ENCODE data around the gene AK2.
"Not testable (repeated sequence)": the region's sequence is repeated elsewhere in the genome, so short reads cannot be mapped to it uniquely, and the experiment has no call there.

AK2 gene

DNA sequence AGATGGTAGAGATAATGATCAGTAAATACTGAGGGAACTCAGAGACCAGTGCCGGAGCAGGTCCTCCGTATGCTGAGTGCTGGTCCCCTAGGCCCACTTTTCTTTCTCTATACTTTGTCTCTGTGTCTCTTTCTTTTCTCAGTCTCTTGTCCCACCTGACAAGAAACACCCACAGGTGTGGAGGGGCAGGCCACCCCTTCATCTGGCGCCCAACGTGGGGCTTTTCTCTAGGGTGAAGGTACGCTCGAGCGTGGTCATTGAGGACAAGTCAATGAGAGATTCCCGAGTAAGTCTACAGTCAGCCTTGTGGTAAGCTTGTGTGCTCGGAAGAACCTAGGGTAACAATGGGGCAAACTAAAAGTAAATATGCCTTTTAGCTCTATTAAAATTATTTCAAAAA lies 27.6 kb upstream of the AK2 start:
- Mint-ChIP-seq H3K36me3 (peaks cover 34% of the 10 kb centered on the region), H3K9me3 (ENCODE audit: low read depth) (peaks cover 30% of the 10 kb centered on the region)

DNA sequence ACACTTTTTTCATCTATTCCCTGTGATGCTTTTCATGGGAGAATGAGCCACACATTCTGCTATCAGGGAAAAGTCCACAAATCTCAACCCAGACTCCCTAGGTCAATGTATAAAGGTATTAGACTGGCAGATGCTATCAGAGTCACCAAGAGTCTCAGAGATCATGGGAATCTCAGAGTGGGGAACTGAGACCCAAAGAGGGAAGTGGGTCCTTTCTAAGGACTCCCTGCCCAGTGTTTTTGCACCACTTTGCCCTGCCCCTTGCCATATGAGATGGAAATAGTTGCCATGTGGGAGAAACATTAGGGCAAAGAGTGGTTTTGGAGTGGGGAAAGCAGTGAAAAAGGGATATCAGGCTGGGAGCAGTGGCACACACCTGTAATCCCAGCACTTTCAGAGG lies 25.2 kb upstream of the AK2 start:
- Mint-ChIP-seq H3K27me3 (no peaks in the 10 kb centered on the region), H3K4me1 (ENCODE audit: low read depth) (no peaks in the 10 kb centered on the region), H3K4me3 (no peak overlapping the region), H3K27ac (no peak overlapping the region), H3K36me3 (peaks cover 26% of the 10 kb centered on the region), H3K9me3 (ENCODE audit: low read depth) (peaks cover 22% of the 10 kb centered on the region)

More for the DNA sequence above, 27.6 kb upstream of the AK2 start:
- not testable (repeated sequence) for H3K4me3 Mint-ChIP-seq; H3K4me1 Mint-ChIP-seq (ENCODE audit: low read depth); H3K27me3 Mint-ChIP-seq; H3K27ac Mint-ChIP-seq

DNA sequence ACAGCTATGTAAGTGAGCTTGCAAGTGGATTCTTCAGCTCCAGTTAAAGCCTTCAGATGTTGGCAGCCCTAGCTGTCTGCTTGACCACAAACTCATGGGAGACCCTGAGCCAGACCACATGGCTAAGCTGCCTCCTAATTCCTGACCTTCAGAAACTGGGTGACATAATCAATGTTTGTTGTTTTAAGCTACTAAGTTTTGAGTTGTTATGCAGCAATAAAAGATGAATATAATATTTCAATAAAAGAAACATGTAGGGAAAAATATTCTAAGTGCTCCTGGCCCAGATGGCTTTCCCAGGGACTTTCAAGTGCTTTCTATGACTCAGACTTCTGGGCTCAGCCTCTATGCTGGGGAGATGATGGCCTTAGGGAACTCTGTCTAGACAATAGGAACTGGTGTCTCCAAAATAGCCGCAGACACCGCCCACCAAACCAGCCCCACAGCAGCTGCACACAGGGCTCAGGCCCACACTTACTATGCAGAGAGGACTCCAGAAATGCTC lies 23.9 kb upstream of the AK2 start:
- Mint-ChIP-seq H3K27me3 (no peaks in the 10 kb centered on the region), H3K4me3 (no peak overlapping the region), H3K9me3 (ENCODE audit: low read depth) (peaks cover 22% of the 10 kb centered on the region), H3K27ac (no peak overlapping the region), H3K4me1 (ENCODE audit: low read depth) (no peaks in the 10 kb centered on the region), H3K36me3 (peaks cover 20% of the 10 kb centered on the region)

DNA sequence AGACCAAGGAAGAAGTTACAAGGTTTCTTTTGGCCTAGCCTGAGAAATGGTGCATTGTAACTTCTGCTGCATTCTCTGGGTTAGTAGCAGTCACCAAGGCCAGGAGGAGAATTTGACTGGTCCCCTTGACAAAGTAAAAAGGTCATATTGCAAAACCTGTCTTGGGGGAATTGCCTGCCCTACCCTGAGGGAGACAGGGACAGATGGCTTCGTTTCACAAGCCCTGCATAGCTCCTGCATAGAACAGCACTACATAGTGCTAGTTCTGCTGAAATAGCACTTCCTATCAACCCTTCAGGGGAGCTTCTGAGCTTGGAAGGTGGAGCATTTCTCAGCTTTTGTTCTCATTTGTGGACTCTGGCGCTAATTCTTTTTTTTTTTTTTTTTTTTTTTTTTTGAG lies 20.4 kb upstream of the AK2 start:
- Mint-ChIP-seq H3K27me3 (no peaks in the 10 kb centered on the region), H3K9me3 (ENCODE audit: low read depth) (peaks cover 6% of the 10 kb centered on the region), H3K4me1 (ENCODE audit: low read depth) (no peaks in the 10 kb centered on the region), H3K4me3 (no peak overlapping the region), H3K36me3 (peaks cover 5% of the 10 kb centered on the region), H3K27ac (no peak overlapping the region)

DNA sequence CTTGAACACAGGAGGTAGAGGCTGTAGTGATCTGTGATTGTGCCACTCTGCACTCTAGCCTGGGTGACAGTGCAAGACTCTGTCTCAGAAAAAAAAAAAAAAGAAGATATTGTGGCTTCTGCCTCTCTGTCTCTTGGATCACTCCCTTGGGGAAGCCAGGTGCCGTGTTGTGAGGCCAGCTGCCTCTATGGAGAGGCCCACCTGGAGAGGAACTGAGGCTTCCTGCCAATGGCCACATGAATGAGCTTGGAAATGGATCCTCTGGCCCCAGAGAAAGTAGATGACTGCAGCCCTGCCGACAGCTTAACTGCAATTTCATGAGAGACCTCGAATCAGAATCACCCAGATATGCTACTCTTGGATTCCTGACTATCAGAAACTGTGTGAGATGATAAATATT lies 19.7 kb upstream of the AK2 start:
- H3K4me1 Mint-ChIP-seq (ENCODE audit: low read depth), result no peaks in the 10 kb centered on the region
- no peaks in the 10 kb centered on the region for H3K27me3 Mint-ChIP-seq
- no peak overlapping the region for H3K27ac Mint-ChIP-seq
- peaks cover under 1% of the 10 kb centered on the region for H3K9me3 Mint-ChIP-seq (ENCODE audit: low read depth)
- no peaks in the 10 kb centered on the region for H3K36me3 Mint-ChIP-seq
- H3K4me3 Mint-ChIP-seq, result no peak overlapping the region

DNA sequence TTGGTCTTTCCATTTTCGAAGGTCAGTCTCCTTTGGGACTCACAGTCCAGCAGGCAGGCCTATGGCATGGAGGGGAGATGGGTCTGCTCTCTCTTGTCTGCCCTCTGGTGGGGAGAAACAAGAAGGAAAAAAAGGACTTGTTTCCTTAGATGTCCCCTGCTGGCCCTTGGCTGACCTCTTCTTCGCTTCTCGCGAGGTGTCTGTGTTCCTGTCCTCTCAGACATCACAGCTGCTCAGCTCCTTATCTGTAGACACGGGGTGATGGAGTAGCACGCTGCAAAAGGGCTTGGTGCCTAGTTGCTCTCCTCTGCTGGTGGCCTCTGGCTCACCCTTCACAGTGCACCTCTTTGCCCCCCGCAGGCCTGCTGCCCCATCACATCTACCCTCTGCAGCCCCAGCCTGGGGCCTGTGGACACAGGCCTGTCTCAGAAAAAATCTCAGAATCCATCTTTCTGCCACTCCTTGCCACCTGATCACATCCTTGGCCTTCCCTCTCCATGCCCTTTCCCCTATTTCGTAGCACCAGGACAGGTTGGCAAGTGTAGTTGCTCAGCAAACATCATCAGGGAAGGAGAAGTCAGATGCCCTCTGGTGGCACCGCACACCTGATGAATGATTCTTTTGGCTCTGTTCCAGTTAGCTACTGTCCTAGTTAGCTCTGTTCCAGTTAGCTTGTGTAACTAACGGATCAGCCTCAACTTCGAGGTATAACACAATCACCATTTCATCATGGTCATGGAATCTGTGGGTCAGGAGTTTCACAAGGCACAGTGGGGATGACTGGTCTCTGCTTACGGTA lies 18.7 kb upstream of the AK2 start:
- Mint-ChIP-seq H3K4me1 (ENCODE audit: low read depth) (no peaks in the 10 kb centered on the region), H3K27me3 (no peaks in the 10 kb centered on the region), H3K9me3 (ENCODE audit: low read depth) (no peaks in the 10 kb centered on the region), H3K36me3 (no peaks in the 10 kb centered on the region), H3K4me3 (no peak overlapping the region), H3K27ac (no peak overlapping the region)

DNA sequence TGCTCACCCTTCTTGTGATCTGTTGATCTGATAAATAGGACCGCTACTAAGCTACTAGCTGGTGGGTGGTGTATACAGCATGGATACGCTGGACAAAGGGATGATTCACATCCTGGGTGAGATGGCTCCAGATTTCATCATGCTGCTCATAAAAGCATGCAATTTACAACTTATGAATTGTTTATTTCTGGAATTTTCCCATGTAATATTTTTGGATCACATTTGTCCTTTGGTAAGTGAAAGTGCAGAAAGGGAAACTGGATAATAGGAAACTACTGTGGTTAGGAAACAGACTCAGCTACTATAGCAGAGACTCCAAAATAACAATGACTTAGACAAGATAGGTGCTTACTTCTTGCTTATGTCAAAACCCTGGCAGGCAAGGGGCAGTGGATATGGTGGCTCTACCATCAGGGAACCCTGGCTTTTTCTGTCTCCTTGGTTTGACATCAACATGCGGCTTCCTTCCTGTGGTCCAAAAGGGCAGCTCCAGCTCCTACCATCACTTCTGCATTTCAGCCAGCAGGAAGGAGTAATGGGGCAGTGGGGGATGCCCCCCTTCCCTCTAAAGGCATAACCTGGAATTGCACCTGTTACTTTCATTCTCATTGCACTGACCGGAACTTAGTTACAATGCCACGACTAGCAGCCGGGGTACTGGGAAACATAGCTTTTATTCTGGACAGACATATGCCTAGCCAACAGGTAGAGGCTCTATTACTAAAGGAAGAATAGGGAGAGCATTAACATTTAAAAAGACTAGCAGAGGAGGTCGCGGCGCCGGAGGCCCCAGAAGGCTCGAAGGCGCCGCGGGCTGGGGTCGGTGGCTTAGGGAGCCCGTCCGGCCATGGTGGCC lies 13.8 kb upstream of the AK2 start:
- Mint-ChIP-seq H3K36me3 (peaks cover 2% of the 10 kb centered on the region), H3K27ac (no peak overlapping the region), H3K4me1 (ENCODE audit: low read depth) (no peaks in the 10 kb centered on the region), H3K9me3 (ENCODE audit: low read depth) (no peaks in the 10 kb centered on the region), H3K4me3 (no peak overlapping the region), H3K27me3 (no peaks in the 10 kb centered on the region)

DNA sequence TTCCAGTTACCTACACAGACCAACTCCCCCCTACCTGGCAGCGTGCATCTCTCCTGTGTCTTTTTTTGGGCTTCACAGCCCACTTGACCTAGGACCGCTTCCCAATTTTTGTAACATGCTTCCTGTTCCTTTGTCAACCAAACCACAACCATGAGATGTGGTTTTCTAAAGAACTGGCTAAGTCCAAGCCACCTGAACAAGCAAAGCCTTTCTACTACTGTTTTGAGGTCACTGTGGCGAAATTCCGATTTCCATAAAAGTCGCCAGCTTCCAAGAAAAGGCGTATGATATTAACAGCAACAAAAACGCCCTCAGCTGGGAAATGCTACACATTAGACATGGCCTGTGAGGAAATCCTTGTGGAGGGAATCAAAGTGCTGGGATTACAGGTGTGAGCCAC lies 12.7 kb upstream of the AK2 start:
- H3K27me3 Mint-ChIP-seq, result no peaks in the 10 kb centered on the region
- H3K9me3 Mint-ChIP-seq (ENCODE audit: low read depth), result no peaks in the 10 kb centered on the region
- no peaks in the 10 kb centered on the region for H3K4me1 Mint-ChIP-seq (ENCODE audit: low read depth)
- H3K27ac Mint-ChIP-seq, result no peak overlapping the region
- H3K36me3 Mint-ChIP-seq, result peaks cover 2% of the 10 kb centered on the region
- no peak overlapping the region for H3K4me3 Mint-ChIP-seq

DNA sequence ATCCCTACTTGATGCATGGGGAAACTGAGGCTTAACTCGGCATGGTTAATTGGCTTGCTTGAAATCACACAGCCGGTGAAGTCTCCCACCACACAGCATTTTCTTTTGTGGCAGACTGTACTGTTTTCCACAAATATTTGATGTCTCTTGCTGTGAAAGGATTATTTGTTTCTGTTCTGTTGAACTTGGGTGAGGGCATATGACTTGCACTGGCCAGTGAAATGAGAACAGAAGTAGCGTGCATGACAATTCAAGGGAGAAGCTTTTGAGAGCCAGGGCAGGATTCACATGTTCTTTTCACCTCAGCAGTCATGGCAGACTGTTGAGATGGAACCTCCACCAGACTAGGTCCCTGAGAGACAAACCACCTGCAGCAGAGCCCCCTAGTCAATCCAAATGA lies 11.7 kb upstream of the AK2 start:
- Mint-ChIP-seq H3K27me3 (no peaks in the 10 kb centered on the region), H3K27ac (no peak overlapping the region), H3K4me1 (ENCODE audit: low read depth) (no peaks in the 10 kb centered on the region), H3K36me3 (peaks cover 2% of the 10 kb centered on the region), H3K4me3 (no peak overlapping the region), H3K9me3 (ENCODE audit: low read depth) (no peaks in the 10 kb centered on the region)

DNA sequence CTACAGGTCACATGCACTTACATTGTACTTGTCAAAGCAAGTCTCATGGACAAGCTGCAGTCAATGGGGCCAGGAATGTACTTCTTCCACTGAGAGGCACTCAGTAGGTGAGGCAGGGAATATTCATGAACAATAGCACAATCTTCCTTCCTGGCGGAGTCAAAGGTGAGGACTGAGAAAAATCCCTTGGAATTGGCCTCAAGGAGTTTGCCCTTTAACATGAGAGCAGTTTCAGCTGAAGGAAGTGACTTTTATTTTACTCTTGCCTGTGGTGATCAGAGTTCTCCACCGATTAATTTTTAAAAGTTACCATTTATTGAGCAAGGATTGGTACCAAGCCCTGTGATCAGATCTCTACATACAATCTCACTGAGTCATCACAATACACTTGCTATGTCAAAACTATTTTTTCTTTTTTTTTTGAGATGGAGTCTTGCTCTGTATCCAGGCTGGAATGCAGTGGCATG lies 11.2 kb upstream of the AK2 start:
- peaks cover 2% of the 10 kb centered on the region for H3K36me3 Mint-ChIP-seq
- no peaks in the 10 kb centered on the region for H3K4me1 Mint-ChIP-seq (ENCODE audit: low read depth)
- no peaks in the 10 kb centered on the region for H3K27me3 Mint-ChIP-seq
- no peaks in the 10 kb centered on the region for H3K9me3 Mint-ChIP-seq (ENCODE audit: low read depth)
- H3K4me3 Mint-ChIP-seq, result no peak overlapping the region
- no peak overlapping the region for H3K27ac Mint-ChIP-seq

DNA sequence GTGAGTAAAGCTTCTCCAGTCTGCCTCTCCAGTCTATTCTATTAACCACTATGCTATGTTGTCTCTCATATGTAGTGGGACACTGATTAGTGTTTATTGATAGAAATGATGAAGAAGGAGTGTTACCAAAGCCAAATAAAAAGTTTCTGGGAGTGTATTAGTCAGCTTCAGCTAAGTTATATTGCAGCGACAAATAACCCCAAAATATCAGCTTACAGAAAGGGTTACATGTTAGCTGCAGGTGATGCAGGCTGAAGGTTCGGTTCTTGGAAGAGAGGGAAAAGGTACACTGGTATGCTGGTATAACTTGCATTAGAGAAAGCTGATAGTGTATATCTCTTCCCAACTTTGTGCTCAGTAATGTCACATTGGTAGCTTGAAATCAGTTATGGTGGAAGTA lies 10.6 kb upstream of the AK2 start:
- no peaks in the 10 kb centered on the region for H3K27me3 Mint-ChIP-seq
- no peak overlapping the region for H3K27ac Mint-ChIP-seq
- H3K4me1 Mint-ChIP-seq (ENCODE audit: low read depth), result no peaks in the 10 kb centered on the region
- H3K36me3 Mint-ChIP-seq, result peaks cover 2% of the 10 kb centered on the region
- H3K4me3 Mint-ChIP-seq, result no peak overlapping the region
- H3K9me3 Mint-ChIP-seq (ENCODE audit: low read depth), result no peaks in the 10 kb centered on the region

DNA sequence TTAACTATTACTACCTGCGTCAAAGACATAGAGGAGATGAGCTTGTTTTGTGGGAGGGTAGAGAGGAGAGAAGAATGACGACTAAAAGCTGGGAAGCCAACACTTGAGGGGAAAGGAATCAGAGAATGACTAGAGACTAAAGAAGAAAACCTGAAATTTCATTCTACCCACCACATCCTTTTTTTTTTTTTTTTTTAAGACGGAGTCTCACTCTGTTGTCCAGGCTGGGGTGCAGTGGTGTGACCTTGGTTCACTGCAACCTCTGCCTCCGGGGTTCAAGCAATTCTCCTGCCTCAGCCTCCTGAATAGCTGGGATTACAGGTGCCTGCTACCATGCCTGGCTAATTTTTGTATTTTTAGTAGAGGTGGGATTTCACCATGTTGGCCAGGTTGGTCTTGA lies 9.6 kb upstream of the AK2 start:
- not testable (repeated sequence) for H3K36me3 Mint-ChIP-seq; H3K27ac Mint-ChIP-seq; H3K9me3 Mint-ChIP-seq (ENCODE audit: low read depth); H3K4me3 Mint-ChIP-seq; H3K4me1 Mint-ChIP-seq (ENCODE audit: low read depth); H3K27me3 Mint-ChIP-seq

DNA sequence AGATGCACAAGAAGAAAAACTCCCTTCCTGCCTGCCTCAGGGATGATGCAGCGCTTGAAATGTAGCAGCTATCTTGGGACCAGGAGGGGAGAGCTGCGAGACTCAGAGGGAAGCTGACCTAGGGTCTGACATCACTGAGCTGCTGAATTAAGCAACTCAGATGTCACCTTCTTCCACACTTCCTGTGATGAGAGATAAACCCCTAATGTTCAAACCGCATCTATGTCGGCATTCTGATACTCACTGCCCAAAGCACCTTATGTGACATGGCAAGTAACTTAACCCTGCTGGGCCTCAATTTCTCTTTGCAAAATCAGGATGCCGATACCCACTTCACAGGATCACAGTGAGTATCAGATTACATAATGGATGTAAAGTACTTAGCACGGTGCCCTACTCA lies 9.1 kb upstream of the AK2 start:
- H3K4me3 Mint-ChIP-seq, result no peak overlapping the region
- no peak overlapping the region for H3K27ac Mint-ChIP-seq
- no peaks in the 10 kb centered on the region for H3K4me1 Mint-ChIP-seq (ENCODE audit: low read depth)

DNA sequence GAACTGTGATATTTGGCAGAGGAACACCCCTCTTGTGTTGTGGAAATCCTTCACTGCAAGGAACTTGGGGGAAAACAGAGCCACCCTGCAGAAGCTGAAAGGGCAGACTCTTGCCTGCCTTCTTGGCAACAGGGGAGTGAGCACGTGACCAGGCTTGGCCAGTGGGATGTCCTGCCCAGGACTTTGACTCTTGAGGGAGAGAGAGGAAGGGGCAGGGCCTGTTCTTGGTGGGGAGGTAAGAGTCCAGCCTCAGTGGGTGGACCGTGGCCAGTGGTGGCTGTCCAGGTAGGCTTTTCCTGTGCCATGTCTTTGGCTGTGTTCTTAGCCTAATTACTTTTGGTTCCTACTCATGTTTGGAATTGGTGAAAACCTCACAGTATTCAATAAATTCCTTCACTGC lies 8.6 kb upstream of the AK2 start:
- Mint-ChIP-seq H3K9me3 (ENCODE audit: low read depth) (no peaks in the 10 kb centered on the region), H3K36me3 (peaks cover 2% of the 10 kb centered on the region), H3K4me1 (ENCODE audit: low read depth) (no peaks in the 10 kb centered on the region), H3K27ac (no peak overlapping the region), H3K27me3 (no peaks in the 10 kb centered on the region), H3K4me3 (no peak overlapping the region)

More for the DNA sequence above, 9.1 kb upstream of the AK2 start:
- Mint-ChIP-seq H3K27me3 (no peaks in the 10 kb centered on the region), H3K9me3 (ENCODE audit: low read depth) (no peaks in the 10 kb centered on the region), H3K36me3 (peaks cover 2% of the 10 kb centered on the region)

DNA sequence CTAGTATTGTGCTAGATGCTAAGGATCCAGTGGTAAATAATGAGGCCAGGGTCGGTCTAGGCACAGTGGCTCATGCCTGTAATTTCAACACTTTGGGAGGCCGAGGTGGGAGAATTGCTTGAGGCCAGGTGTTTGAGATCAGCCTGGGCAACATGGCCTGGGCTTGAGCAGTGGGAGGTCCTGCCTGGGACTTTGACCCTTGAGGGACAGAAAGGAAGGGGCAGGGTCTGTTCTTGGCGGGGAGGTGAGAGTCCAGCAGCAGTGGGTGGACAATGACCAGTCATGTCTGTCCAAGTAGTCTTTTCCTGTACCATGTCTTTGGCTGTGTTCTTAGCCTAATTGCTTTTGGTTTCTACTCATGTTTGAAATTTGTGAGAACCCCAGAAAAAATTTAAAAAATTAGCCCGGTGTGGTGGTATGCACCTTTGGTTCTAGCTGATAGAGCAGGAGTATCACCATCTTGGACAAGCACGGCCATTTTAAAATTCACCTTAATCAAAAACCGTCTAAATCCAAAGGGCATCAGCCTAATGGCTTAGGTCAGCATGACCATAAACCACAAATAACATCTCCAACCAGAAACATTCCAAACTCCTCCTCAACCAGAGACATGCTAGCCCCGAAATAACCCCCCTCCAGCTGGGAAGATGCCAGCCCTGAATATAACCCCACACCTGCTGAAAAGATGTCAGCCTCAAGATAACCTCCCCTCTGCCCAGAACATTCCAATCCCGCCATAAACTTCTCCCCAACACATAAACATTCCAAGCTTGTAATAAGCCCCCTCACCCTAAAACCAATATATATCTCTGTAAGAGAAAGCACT lies 6.8 kb upstream of the AK2 start:
- Mint-ChIP-seq H3K4me3 (no peak overlapping the region), H3K9me3 (ENCODE audit: low read depth) (no peaks in the 10 kb centered on the region), H3K4me1 (ENCODE audit: low read depth) (no peaks in the 10 kb centered on the region), H3K27ac (no peak overlapping the region), H3K36me3 (peaks cover 2% of the 10 kb centered on the region), H3K27me3 (no peaks in the 10 kb centered on the region)
